NB4 (cell line): ENCODE measurements around the gene UMOD.
A peak's percentile ranks its signal among the peaks of the same experiment; 100 is the strongest.

ENCODE experiments used
- DNase-seq: peaks from one replicate; pipeline ENCODE4 v3.0.0; 2010; ENCODE audit warnings: low read depth
- H3K4me3 ChIP-seq: one replicate; pipeline ENCODE4 v1.5.1; 2011; ENCODE audit warnings: mild to moderate bottlenecking, low read depth, low read length, moderate library complexity
- MYC ChIP-seq: IDR thresholded peaks from 2 replicates; pipeline ENCODE4 v1.6.1; 2011; ENCODE audit warnings: low read depth, low read length
- POLR2A ChIP-seq: IDR thresholded peaks from 2 replicates; pipeline ENCODE4 v1.6.1; 2011; ENCODE audit warnings: mild to moderate bottlenecking; ENCODE audit not compliant: insufficient read length; ENCODE audit errors: extremely low read depth
- TF ChIP-seq, protein P1 (sequence below): IDR thresholded peaks from 2 replicates; pipeline ENCODE4 v1.6.1; 2011; ENCODE audit warnings: low read depth, low read length
- TF ChIP-seq, protein P2 (sequence below): IDR thresholded peaks from one replicate; pipeline ENCODE4 v1.5.1; 2012; ENCODE audit warnings: low read depth, low read length

Gene UMOD

DNA sequence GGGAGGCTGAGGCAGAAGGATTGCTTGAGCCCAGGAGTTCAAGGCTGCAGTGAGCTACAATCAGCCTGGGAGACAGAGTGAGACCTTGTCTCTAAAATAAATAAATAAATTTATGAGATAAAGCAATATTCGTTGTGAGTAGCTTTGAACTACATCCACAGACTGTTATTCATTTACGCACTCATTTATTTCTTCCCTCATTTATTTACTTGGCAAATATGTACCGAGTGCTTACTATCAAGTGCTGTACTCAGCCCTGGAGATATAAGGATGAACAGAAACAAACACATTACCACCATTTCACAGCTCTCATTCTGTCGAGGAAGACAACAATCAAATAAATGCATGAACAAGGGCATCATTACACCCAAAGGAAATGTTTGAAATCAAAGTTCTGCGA lies 24.7 kb upstream of the UMOD start:
- TF ChIP-seq, protein P1, sequence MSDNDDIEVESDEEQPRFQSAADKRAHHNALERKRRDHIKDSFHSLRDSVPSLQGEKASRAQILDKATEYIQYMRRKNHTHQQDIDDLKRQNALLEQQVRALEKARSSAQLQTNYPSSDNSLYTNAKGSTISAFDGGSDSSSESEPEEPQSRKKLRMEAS, result no peak
- TF ChIP-seq, protein P2, sequence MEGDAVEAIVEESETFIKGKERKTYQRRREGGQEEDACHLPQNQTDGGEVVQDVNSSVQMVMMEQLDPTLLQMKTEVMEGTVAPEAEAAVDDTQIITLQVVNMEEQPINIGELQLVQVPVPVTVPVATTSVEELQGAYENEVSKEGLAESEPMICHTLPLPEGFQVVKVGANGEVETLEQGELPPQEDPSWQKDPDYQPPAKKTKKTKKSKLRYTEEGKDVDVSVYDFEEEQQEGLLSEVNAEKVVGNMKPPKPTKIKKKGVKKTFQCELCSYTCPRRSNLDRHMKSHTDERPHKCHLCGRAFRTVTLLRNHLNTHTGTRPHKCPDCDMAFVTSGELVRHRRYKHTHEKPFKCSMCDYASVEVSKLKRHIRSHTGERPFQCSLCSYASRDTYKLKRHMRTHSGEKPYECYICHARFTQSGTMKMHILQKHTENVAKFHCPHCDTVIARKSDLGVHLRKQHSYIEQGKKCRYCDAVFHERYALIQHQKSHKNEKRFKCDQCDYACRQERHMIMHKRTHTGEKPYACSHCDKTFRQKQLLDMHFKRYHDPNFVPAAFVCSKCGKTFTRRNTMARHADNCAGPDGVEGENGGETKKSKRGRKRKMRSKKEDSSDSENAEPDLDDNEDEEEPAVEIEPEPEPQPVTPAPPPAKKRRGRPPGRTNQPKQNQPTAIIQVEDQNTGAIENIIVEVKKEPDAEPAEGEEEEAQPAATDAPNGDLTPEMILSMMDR, result no peak
- TF ChIP-seq MYC, result no peak
- no peak for DNase-seq

DNA sequence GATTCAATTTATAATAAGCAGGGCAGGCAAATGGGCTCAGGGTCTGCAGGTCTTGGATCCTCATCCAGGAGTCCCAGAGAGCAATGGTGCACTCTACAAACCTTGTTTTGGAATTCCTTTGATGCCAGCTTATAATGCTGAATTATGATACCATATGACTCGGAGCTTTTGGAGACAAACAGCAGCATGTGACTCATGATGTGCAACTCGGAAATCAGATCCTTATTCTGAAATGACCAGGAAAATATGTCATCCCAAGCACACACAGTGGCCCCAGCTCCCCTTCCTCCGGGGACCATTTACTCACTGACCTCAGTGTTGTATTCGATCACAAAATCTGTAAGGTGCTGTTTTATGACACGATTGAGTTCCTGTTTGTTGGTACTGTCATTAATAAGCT lies 20.2 kb upstream of the UMOD start:
- no peak for DNase-seq
- H3K4me3 ChIP-seq, result no peak overlapping the region
- TF ChIP-seq, protein P1, result no peak
- TF ChIP-seq, protein P2, result no peak
- TF ChIP-seq POLR2A, result no peak
- TF ChIP-seq MYC, result no peak

More for the DNA sequence above, 24.7 kb upstream of the UMOD start:
- no peak overlapping the region for H3K4me3 ChIP-seq

DNA sequence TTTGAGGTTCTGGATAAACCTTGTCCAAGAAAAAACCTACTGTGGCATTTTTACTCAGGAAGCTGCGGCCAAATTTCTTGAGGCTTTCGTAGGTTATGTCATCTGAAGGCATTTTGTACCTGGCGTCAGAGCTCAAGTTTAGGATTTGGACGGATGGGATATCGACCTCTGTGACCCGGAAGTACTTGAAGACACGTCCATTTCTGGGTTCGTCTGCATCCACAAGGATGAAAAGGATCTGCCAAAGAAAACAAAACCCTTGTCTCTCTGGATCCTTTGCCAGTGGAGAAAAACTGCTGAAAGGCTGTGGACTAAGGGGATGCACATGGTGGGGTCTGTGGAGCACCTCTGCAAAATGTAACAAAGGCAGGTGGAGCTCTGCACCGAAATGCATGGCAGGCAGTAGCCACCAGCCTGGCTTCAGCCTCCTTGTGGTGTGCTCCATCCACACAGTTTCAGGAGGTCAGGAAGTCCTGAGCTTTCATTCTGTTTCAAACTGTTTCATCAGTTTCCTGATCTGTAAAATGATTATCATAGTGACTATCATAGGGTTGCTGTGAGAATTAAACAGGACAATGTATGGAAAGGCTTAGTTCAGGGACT lies 17.0 kb upstream of the UMOD start:
- TF ChIP-seq, protein P2, result no peak
- TF ChIP-seq MYC, result no peak
- TF ChIP-seq, protein P1, result no peak
- no peak for TF ChIP-seq POLR2A
- DNase-seq, result no peak
- H3K4me3 ChIP-seq, result no peak overlapping the region

DNA sequence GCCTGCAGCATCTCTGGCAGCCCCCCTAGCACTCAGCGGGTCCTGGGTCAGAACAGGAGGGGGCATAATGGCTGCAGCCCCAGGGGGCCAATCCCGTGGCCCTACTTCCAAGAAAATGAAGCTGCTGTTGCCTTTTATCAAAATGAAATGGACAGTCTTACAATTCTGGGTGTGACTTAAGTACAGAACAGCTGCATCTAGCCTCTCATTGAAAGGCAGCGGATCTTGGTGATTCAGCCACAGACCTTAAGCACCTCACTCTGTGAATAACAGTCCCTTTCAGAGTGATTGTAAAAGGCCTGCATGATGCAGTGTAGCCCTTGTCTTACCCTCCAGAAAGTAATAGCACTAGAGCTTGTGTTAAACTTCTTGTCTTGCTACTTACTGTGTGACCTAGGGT lies 11.5 kb upstream of the UMOD start:
- TF ChIP-seq POLR2A, result no peak
- no peak for TF ChIP-seq MYC
- TF ChIP-seq, protein P2, result no peak
- TF ChIP-seq, protein P1, result no peak
- no peak for DNase-seq
- H3K4me3 ChIP-seq, result no peak overlapping the region

DNA sequence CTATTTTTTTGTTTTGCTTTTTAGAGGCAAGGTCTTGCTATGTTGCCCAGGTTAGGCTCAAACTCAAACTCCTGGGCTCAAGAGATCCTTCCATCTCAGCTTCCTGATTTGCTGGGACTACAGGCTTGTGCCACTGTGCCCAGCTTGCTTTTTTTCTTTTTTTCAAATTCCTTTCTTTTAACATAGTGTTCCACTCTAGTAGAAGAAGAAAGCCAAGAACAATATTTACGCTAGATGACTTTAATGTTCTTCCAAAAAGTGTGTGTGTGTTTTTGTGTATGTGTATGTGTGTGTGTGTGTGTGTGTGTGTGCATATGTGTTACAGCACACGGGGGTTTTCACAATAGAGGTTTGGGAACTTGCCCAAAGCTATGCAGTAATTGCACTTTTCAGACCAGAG lies 10.7 kb upstream of the UMOD start:
- no peak overlapping the region for H3K4me3 ChIP-seq
- TF ChIP-seq, protein P1, result no peak
- DNase-seq, result no peak

DNA sequence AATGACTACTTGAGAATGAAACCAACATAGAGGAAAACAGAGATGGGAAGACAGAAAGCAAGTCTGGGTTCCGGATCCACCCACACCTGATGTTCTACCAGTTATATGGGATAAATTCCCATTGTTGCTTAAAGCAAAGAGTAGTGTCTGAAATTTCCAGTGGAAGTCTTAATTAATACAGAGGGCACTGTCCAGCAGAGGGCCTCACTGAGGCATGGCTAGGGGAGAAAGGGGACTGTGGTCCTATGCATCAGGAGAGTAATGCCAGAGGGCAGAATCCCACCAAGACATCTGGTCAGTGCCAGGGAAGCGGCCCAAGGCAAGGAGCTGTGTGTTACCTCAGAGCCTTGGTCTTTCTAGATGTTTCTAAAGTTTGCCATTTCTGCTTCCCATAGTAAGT lies 7.5 kb upstream of the UMOD start:
- no peak overlapping the region for H3K4me3 ChIP-seq
- DNase-seq, result peak; percentile 13
- no peak for TF ChIP-seq POLR2A
- no peak for TF ChIP-seq MYC
- TF ChIP-seq, protein P1, result no peak
- TF ChIP-seq, protein P2, result peak; percentile 35
